K562 (cell line): ENCODE data around the gene CYS1. TPM values are rescaled to one million over a fixed set of nuclear protein-coding genes. Genes with fewer than 3 reads are reported as not detected.

ENCODE experiments used
- BCLAF1 ChIP-seq, 2 experiments: fragments of 450-650 bp in 1 of 2; IDR thresholded peaks; 2 replicates each; pipeline ENCODE4 v1.6.1; 2011 to 2017; ENCODE audit warnings: low read depth in 2 of 2, antibody characterized with exemption in 1 of 2, borderline replicate concordance in 1 of 2, low read length in 1 of 2, mild to moderate bottlenecking in 1 of 2, mixed read lengths in 1 of 2; ENCODE audit not compliant: control insufficient read depth in 1 of 2
- CHD1 ChIP-seq: fragments of 200-600 bp; sonication (generic); IDR thresholded peaks from one replicate; pipeline ENCODE4 v1.6.1; 2012; ENCODE audit warnings: mild to moderate bottlenecking, moderate library complexity, low read length, inconsistent platforms
- E2F6 ChIP-seq, 2 experiments: IDR thresholded peaks; 2 replicates each; pipeline ENCODE4 v1.6.1; 2011; ENCODE audit warnings: borderline replicate concordance in 1 of 2, control low read depth in 1 of 2, low read depth in 1 of 2, low read length in 1 of 2, mild to moderate bottlenecking in 1 of 2, mixed read lengths in 1 of 2, moderate library complexity in 1 of 2; ENCODE audit not compliant: insufficient read depth in 1 of 2, insufficient read length in 1 of 2, poor library complexity in 1 of 2, severe bottlenecking in 1 of 2; ENCODE audit errors: extremely low read depth in 1 of 2
- HMG20B ChIP-seq: fragments of 250-450 bp; sonication (Bioruptor Pico); IDR thresholded peaks from 2 replicates; pipeline ENCODE4 v1.5.0; 2021; ENCODE audit warnings: mild to moderate bottlenecking
- MBD2 ChIP-seq: sonication (generic); IDR thresholded peaks from 2 replicates; pipeline ENCODE4 v1.6.1; 2016; ENCODE audit warnings: low read depth, borderline replicate concordance
- NKRF ChIP-seq: fragments of 450-650 bp; IDR thresholded peaks from 2 replicates; pipeline ENCODE4 v1.6.1; 2016; ENCODE audit warnings: borderline replicate concordance
- PCBP1 ChIP-seq: fragments of 200-400 bp; formaldehyde crosslinking; IDR thresholded peaks from 2 replicates; pipeline ENCODE4 v1.6.1; 2018; ENCODE audit warnings: mild to moderate bottlenecking, low read depth, low read length; ENCODE audit not compliant: poor library complexity, severe bottlenecking
- RAD21 ChIP-seq, 2 experiments: fragments of 250-450 bp in 1 of 2; fragments of 450-650 bp in 1 of 2; sonication (Bioruptor Pico) in 1 of 2; formaldehyde crosslinking in 1 of 2; IDR thresholded peaks in 1 of 2; conservative IDR thresholded peaks in 1 of 2; 2 replicates each; pipeline versions ENCODE4 v1.4.0 to v1.8.0; 2020 to 2022; ENCODE audit warnings: mild to moderate bottlenecking in 2 of 2, moderate library complexity in 1 of 2
- RCOR1 ChIP-seq, 2 experiments: IDR thresholded peaks; 2 replicates each; pipeline ENCODE4 v1.6.1; 2012; ENCODE audit warnings: low read depth in 2 of 2, low read length in 2 of 2, borderline replicate concordance in 1 of 2, improper control_type of control experiment in 1 of 2
- RUNX1 ChIP-seq: sonication (generic); IDR thresholded peaks from 2 replicates; pipeline ENCODE4 v1.6.1; 2016; ENCODE audit warnings: antibody characterized with exemption, low read depth
- TAF1 ChIP-seq: IDR thresholded peaks from 2 replicates; pipeline ENCODE4 v1.6.1; 2011; ENCODE audit warnings: mild to moderate bottlenecking, low read length, moderate library complexity; ENCODE audit not compliant: insufficient read depth, control insufficient read depth, severe bottlenecking; ENCODE audit errors: extremely low read depth
- ZC3H11A ChIP-seq: IDR thresholded peaks from 2 replicates; pipeline ENCODE4 v1.6.1; 2012; ENCODE audit warnings: low read depth, low read length, improper control_type of control experiment
- ZNF347 ChIP-seq: fragments of 450-650 bp; formaldehyde crosslinking; IDR thresholded peaks from 2 replicates; pipeline ENCODE4 v1.4.0; 2020; ENCODE audit warnings: low read depth, mild to moderate bottlenecking, moderate library complexity
- ZNF561 ChIP-seq: fragments of 450-650 bp; formaldehyde crosslinking; conservative IDR thresholded peaks from 2 replicates; pipeline ENCODE4 v1.4.0; 2020; ENCODE audit warnings: mild to moderate bottlenecking, moderate library complexity
- ZNF639 ChIP-seq, 2 experiments: fragments of 200-800 bp in 1 of 2; sonication (Bioruptor generic) in 1 of 2; sonication (generic) in 1 of 2; formaldehyde crosslinking in 1 of 2; IDR thresholded peaks in 1 of 2; conservative IDR thresholded peaks in 1 of 2; 2 replicates each; pipeline versions ENCODE4 v1.5.0 to v1.6.1; 2016 to 2020; ENCODE audit warnings: missing compliant biosample characterization in 1 of 2, missing genetic modification characterization in 1 of 2, missing genetic modification reagents in 1 of 2
- polyA plus RNA-seq, 8 experiments: library from polyadenylated mRNA; depleted of rRNA in 4 of 8; stranded (reverse) in 5 of 8; unstranded in 3 of 8; fragments of >200 nt; fragmentation: Nextera tagmentation in 2 of 8; fragmentation: Illumina TruSeq in 1 of 8; extraction: Ambion mirVana in 2 of 8; extraction: Trizol in 1 of 8; gene quantifications; 2 replicates each; pipeline versions ENCODE4 v1.2.1 to v1.2.3, GENCODE V29; 2011 to 2014; ENCODE audit warnings: inconsistent platforms in 1 of 8, missing spikeins in 1 of 8
- total RNA-seq, 7 experiments: library from RNA; depleted of rRNA in 6 of 7; stranded (reverse); fragments of >200 nt in 6 of 7; fragmentation: Illumina TruSeq in 2 of 7; extraction: Trizol in 2 of 7; gene quantifications; 2 replicates each; pipeline versions ENCODE4 v1.2.1 to v1.2.3, GENCODE V29; 2011 to 2021; ENCODE audit warnings: low replicate concordance in 1 of 7

Gene CYS1
- total and polyA plus RNA-seq, 9 of the 15 experiments (the other 6 are each of a cell fraction or from before 2014, with no cell fraction given): 0.11 to 0.13 TPM; not detected in 7

GRCh38 chr2:10057231-10058107, 22.7 kb downstream of the CYS1 start (continued):
- TF ChIP-seq ZNF561 (no peak), RUNX1 (no peak), NKRF (0 out of 2 replicates have a peak, but pooled peaks have one; percentile 59), PCBP1 (no peak), RAD21 (CRISPR knock-in tag; conservative IDR thresholded peaks at IDR 0.05 in 1 of 2, IDR thresholded peaks at IDR 0.05 in 1 of 2) (0 out of 4 replicates have a peak, but pooled peaks of 1 of the 2 experiments have one; percentile 1), ZNF347 (CRISPR knock-in tag) (no peak), HMG20B (CRISPR knock-in tag) (no peak), ZNF639 (CRISPR knock-in tag; conservative IDR thresholded peaks at IDR 0.05 in 1 of 2, IDR thresholded peaks at IDR 0.05 in 1 of 2) (no peak), ZC3H11A (no peak), E2F6 (IDR thresholded peaks at IDR 0.05; ENCODE audit: borderline replicate concordance in 1 of 2, extremely low read depth in 1 of 2, insufficient read depth in 1 of 2, insufficient read length in 1 of 2, low read depth in 1 of 2, low read length in 1 of 2, poor library complexity in 1 of 2, severe bottlenecking in 1 of 2) (peak in 1 of 2 experiments; percentile 15), BCLAF1 (IDR thresholded peaks at IDR 0.05; ENCODE audit: borderline replicate concordance in 1 of 2, control insufficient read depth in 1 of 2, low read depth in 2 of 2, low read length in 1 of 2) (no peak), TAF1 (peak; percentile 36), CHD1 (no peak), MBD2 (peak; percentile 43; the same call in 1 of the 2 replicates), RCOR1 (IDR thresholded peaks at IDR 0.05; ENCODE audit: borderline replicate concordance in 1 of 2, low read depth in 2 of 2, low read length in 2 of 2) (peak in 1 of 2 experiments; percentile 37; a peak in 1 of 4 replicates)
